HFFc6 (cell line): ENCODE measurements around the gene RNF13. TPM values are rescaled to one million over a fixed set of nuclear protein-coding genes. Genes with fewer than 3 reads are reported as not detected.
"Not testable (repeated sequence)": the region's sequence is repeated elsewhere in the genome, so short reads cannot be mapped to it uniquely, and the experiment has no call there.

Experiments used
- DNase-seq: peaks from one replicate; pipeline ENCODE4 v3.0.0-alpha.2; 2018
- H3K27ac Mint-ChIP-seq: 2 replicates; pipeline ENCODE4 v1.8.0; 2020; ENCODE audit warnings: mild to moderate bottlenecking, mixed read lengths
- H3K27me3 Mint-ChIP-seq: 2 replicates; pipeline ENCODE4 v1.8.0; 2021; ENCODE audit warnings: mild to moderate bottlenecking, moderate library complexity, mixed read lengths; ENCODE audit not compliant: insufficient read depth
- H3K36me3 Mint-ChIP-seq: 2 replicates; pipeline ENCODE4 v1.8.0; 2021; ENCODE audit warnings: low read depth, mixed read lengths
- H3K4me1 Mint-ChIP-seq: 2 replicates; pipeline ENCODE4 v1.8.0; 2020; ENCODE audit warnings: low read depth, mixed read lengths
- H3K4me3 Mint-ChIP-seq: 2 replicates; pipeline ENCODE4 v1.8.0; 2020; ENCODE audit warnings: mild to moderate bottlenecking, moderate library complexity, mixed read lengths
- H3K9me3 Mint-ChIP-seq: 2 replicates; pipeline ENCODE4 v1.8.0; 2020; ENCODE audit warnings: mild to moderate bottlenecking, mixed read lengths
- CTCF ChIP-seq: fragments of 200-600 bp; sonication (generic); IDR thresholded peaks from 2 replicates; pipeline ENCODE4 v1.5.0; 2021; ENCODE audit warnings: antibody characterized with exemption, mild to moderate bottlenecking
- total RNA-seq, 6 experiments: library from RNA; stranded (reverse); fragmentation: NEBNext Ultra II Directional; extraction: Animal tissue kit (Norgen Biotek cat#: 25700); gene quantifications; 2 replicates in 1 of 6; 3 replicates in 5 of 6; pipeline ENCODE4 v1.2.3, GENCODE V29; 2021

The RNF13 gene
- total RNA-seq, 6 experiments from 2014 or later, result 20.5 to 33.7 (median 25.7) TPM

GRCh38 chr3:149828390-149828789, 15.4 kb downstream of the RNF13 start:
- Mint-ChIP-seq H3K4me3 (no peak overlapping the region), H3K27ac (no peak overlapping the region), H3K36me3 (peaks cover 34% of the 10 kb centered on the region), H3K9me3 (peaks cover 32% of the 10 kb centered on the region), H3K27me3 (no peaks in the 10 kb centered on the region; the same call in 1 of the 2 replicates), H3K4me1 (peaks cover 21% of the 10 kb centered on the region)
- no peak for DNase-seq
- no peak for TF ChIP-seq CTCF

GRCh38 chr3:149829631-149830030, 16.6 kb downstream of the RNF13 start:
- not testable (repeated sequence) for H3K4me3 Mint-ChIP-seq, H3K27me3 Mint-ChIP-seq, H3K27ac Mint-ChIP-seq, DNase-seq
- peaks cover 16% of the 10 kb centered on the region for H3K4me1 Mint-ChIP-seq
- peaks cover 41% of the 10 kb centered on the region for H3K9me3 Mint-ChIP-seq
- H3K36me3 Mint-ChIP-seq, result peaks cover 36% of the 10 kb centered on the region

GRCh38 chr3:149830902-149831301, 17.9 kb downstream of the RNF13 start:
- TF ChIP-seq CTCF, result no peak
- H3K27me3 Mint-ChIP-seq, result no peaks in the 10 kb centered on the region
- no peak for DNase-seq
- H3K27ac Mint-ChIP-seq, result no peak overlapping the region
- H3K36me3 Mint-ChIP-seq, result peaks cover 47% of the 10 kb centered on the region
- no peak overlapping the region for H3K4me3 Mint-ChIP-seq
- H3K9me3 Mint-ChIP-seq, result peaks cover 45% of the 10 kb centered on the region
- peaks cover 15% of the 10 kb centered on the region for H3K4me1 Mint-ChIP-seq

GRCh38 chr3:149831321-149831720, 18.3 kb downstream of the RNF13 start:
- Mint-ChIP-seq H3K4me3 (no peak overlapping the region), H3K36me3 (peaks cover 47% of the 10 kb centered on the region), H3K4me1 (peaks cover 11% of the 10 kb centered on the region), H3K27me3 (no peaks in the 10 kb centered on the region), H3K9me3 (peaks cover 45% of the 10 kb centered on the region), H3K27ac (no peak overlapping the region)
- TF ChIP-seq CTCF, result no peak
- no peak for DNase-seq

GRCh38 chr3:149832086-149832485, 19.1 kb downstream of the RNF13 start:
- DNase-seq, result peak; percentile 42
- peaks cover 9% of the 10 kb centered on the region for H3K4me1 Mint-ChIP-seq
- no peak overlapping the region; the same call in 1 of the 2 replicates for H3K4me3 Mint-ChIP-seq
- H3K36me3 Mint-ChIP-seq, result peaks cover 53% of the 10 kb centered on the region
- no peak overlapping the region for H3K27ac Mint-ChIP-seq
- TF ChIP-seq CTCF, result no peak
- H3K9me3 Mint-ChIP-seq, result peaks cover 53% of the 10 kb centered on the region
- no peaks in the 10 kb centered on the region for H3K27me3 Mint-ChIP-seq

GRCh38 chr3:149833241-149833640, 20.2 kb downstream of the RNF13 start:
- Mint-ChIP-seq H3K4me1 (peaks cover 9% of the 10 kb centered on the region), H3K4me3 (no peak overlapping the region), H3K27me3 (no peaks in the 10 kb centered on the region), H3K9me3 (peaks cover 64% of the 10 kb centered on the region), H3K36me3 (peaks cover 65% of the 10 kb centered on the region), H3K27ac (no peak overlapping the region)
- TF ChIP-seq CTCF, result no peak
- DNase-seq, result no peak

GRCh38 chr3:149838491-149838890, 25.5 kb downstream of the RNF13 start:
- Mint-ChIP-seq H3K36me3 (peaks cover 36% of the 10 kb centered on the region), H3K9me3 (peaks cover 40% of the 10 kb centered on the region)
- DNase-seq, H3K4me1 Mint-ChIP-seq, H3K27me3 Mint-ChIP-seq, H3K4me3 Mint-ChIP-seq, H3K27ac Mint-ChIP-seq: not testable (repeated sequence)

GRCh38 chr3:149839469-149839868, 26.5 kb downstream of the RNF13 start:
- not testable (repeated sequence) for H3K4me1 Mint-ChIP-seq, H3K4me3 Mint-ChIP-seq, H3K27ac Mint-ChIP-seq, H3K27me3 Mint-ChIP-seq, DNase-seq
- Mint-ChIP-seq H3K9me3 (peaks cover 33% of the 10 kb centered on the region), H3K36me3 (peaks cover 32% of the 10 kb centered on the region)
